GM18498 (cell line): ENCODE results near the gene MPLKIP.
"Not testable (repeated sequence)": the region's sequence is repeated elsewhere in the genome, so short reads cannot be mapped to it uniquely, and the experiment has no call there.

ENCODE experiments used
- ATAC-seq: cut with Tn5 transposase; IDR thresholded peaks from one replicate; pipeline ENCODE4 v1.9.1; 2021; ENCODE audit warnings: mild to moderate bottlenecking, moderate library complexity; ENCODE audit not compliant: unreplicated experiment

The MPLKIP gene

GRCh38 chr7:40133561-40134427 lies 628 bp downstream of the MPLKIP start:
- ATAC-seq, result peak; percentile 3

DNA sequence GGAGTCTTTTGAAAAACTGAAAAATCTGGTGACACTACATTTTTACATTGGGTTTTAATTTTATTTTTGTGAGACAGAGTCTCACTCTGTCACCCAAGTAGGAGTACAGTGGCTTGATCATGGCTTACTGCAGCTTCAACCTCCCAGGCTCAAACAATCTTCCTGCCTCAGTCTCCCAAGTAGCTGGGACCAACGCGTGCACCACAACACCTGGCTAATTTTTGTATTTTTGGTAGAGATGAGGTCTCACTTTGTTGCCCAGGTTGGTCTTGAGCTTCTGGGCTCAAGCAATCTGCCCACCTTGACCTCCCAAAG lies 11.5 kb downstream of the MPLKIP start:
- ATAC-seq, result no peak

GRCh38 chr7:40122100-40122939 lies 12.1 kb downstream of the MPLKIP start:
- ATAC-seq, result not testable (repeated sequence)

DNA sequence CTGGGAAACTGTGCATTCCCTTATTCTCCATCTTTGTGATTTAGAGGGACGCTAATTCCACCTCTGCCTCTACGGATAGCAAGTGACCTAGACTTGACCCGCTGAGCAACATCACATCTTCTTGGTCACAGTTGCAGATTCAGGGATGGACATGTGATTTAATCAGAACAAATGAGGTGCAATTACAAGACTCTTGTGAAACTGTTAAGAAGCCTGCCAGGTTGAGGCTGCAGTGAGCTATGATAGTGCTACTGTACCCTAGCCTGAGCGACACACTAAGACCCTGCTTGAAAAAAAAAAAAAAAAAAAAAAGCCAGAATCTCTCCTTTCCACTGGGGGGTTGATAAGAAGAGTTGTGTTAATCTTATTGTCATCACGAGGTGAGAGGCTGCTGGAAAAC lies 14.4 kb downstream of the MPLKIP start:
- no peak for ATAC-seq

DNA sequence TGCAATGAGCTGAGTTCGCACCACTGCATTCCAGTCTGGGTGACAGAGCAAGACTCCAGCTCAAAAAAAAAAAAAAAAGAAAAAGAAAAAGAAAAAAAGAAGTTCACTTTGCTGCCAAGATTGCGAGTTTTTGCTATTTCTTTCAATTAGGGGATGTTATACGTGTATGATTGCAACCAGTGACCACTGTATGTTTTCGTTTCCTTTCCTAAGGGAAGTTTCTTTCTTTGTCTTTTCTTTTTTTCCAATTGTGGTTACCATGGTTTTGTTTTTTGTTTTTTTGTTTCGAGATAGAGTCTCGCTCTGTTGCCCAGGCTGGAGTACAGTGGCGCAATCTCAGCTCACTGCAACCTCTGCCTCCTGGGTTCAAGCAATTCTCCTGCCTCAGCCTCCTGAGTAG lies 16.2 kb downstream of the MPLKIP start:
- not testable (repeated sequence) for ATAC-seq

- not testable (repeated sequence) for ATAC-seq
Observed at GRCh38 chr7:40117199-40117598, 17.2 kb downstream of the MPLKIP start.

GRCh38 chr7:40115936-40116335 lies 18.5 kb downstream of the MPLKIP start:
- no peak for ATAC-seq

DNA sequence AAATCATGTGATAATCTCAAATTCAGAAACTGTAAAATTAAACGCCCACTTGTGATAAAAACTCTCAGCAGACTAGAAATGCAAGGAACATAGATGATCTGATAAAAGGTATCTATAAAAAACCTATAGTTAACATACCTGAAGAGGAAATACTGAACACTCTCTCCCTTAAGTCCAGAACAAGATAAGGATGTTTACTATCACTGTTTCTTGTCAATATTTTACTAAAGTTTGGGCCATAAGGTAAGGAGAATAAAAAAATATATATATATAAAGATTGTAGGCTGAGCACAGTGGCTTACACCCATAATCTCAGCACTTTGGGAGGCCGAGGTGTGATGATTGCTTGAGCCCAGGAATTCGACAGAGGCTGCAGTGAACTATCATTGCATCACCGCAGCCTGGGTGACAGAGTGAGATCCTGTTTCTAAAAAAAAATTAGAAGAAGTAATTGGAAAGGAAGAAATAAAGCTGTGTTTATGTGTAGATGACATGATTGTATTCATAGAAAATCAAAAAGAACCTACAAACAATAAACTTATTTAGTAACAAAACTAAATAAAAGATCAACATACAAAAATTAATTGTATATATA lies 28.4 kb downstream of the MPLKIP start:
- no peak for ATAC-seq

DNA sequence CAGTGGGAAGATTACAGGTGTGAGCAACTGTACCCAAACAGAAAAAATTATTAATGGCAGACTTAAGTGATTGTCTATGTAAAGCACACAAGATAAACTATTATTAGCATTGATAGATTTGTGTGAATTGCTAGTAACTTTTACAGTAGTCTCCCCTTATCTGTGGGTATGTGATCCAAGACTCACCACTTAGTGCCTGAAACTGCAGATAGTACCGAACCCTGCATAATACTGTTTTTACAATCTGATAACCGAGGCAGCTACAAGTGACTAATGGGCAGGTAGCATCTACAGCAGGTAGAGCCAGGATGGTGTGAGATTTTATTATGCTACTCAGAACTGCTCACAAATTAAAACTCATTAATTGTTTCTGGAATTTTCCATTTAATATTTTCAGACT lies 31.5 kb downstream of the MPLKIP start:
- no peak for ATAC-seq

- no peak for ATAC-seq
Observed at GRCh38 chr7:40101201-40101600, 33.2 kb downstream of the MPLKIP start.

- no peak for ATAC-seq
Observed at GRCh38 chr7:40099837-40100236, 34.6 kb downstream of the MPLKIP start.

DNA sequence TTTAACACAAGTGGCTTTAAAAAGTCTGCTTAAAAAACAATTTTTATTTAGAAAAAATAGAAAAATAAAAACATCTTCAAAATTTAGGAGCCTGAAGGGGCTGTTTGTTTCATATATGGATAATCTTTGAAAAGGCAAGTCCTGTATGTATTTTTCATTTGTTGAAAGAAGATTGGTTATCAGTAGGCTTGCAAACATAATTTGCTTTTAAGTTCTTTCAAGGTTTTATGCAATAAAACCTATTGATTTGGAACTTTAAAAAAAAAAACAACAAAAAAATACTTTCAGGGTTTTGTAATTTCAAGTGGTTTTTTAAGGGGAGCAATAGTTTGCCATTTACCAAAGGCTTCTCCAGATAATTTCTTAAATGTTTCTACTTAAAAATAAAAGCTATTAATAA lies 35.6 kb downstream of the MPLKIP start:
- ATAC-seq, result no peak

DNA sequence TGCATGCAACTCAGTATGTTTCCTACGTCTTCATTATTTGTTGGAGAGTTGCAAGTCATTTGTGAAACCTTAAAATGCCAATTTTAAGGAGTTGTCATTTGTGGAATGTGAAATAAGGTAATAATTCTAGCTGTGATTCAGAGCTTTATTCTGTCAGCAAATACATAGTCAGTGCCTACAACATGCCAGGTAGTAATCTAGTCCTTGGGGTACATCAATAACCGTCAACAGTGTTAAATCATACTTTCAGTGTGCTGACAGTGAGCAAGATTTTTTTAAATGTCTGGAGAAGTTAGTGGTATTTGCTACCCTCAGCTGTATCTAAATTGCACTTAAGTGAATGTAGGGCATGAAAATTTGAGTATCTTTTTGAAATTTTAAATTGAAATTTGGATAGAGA lies 36.7 kb downstream of the MPLKIP start:
- ATAC-seq, result no peak

DNA sequence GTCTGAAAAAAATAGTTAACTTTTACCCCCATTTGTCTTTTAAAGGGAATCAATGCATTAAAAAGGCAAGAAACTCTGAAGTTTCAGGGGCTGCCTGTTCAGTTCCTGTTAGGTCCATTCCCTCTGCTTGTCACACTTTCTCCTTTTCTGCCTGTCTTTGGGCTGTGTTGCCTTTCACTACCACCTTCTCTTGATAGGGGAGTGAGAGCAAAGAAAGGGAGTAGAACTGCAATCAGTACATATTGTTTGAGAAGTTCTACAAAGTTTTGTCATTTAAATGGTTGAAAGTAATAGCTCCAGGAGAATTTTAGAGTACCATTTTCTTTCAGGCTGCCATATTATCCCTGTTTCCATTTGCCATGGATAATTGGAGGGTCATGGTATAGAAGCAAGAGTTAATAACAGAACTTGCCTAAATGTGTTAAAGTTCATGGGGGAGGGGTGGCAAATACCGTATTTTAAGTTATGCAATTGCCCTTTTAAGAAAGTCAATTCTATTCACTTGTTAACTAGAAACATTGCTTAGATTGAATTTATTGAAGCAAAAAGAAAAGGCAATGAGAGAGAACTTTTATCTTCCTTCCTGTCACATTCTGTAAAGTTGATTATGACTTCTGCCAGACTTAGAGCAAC lies 38.6 kb downstream of the MPLKIP start:
- ATAC-seq, result no peak

GRCh38 chr7:40095230-40095629 lies 39.2 kb downstream of the MPLKIP start:
- no peak for ATAC-seq

DNA sequence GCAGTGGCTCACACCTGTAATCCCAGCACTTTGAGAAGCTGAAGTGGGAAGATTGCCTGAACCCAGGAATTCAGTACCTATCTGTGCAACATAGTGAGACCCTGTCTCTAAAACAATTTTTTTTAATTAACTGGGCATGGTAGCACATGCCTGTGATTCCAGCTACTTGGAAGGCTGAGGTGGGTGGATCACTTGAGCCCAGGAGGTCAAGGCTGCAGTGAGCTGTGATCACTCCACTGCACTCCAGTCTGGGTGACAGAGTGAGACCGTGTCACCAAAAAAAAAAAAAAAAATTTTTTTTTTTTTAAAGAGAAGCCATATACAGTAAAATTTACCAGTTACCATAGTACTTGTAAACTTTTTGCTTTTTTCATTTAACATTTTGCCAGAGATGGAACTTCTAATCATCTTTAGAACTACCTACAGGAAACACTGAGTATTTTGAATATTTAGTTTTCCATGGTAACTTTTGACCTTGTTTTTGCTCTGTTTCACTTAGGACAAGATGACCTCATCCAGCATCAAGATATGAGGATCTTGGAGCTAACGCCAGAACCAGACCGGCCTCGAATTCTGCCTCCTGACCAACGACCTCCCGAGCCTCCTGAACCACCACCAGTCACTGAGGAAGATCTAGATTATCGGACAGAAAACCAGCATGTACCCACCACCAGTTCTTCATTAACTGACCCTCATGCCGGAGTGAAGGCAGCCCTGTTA lies 40.6 kb downstream of the MPLKIP start:
- ATAC-seq, result no peak

DNA sequence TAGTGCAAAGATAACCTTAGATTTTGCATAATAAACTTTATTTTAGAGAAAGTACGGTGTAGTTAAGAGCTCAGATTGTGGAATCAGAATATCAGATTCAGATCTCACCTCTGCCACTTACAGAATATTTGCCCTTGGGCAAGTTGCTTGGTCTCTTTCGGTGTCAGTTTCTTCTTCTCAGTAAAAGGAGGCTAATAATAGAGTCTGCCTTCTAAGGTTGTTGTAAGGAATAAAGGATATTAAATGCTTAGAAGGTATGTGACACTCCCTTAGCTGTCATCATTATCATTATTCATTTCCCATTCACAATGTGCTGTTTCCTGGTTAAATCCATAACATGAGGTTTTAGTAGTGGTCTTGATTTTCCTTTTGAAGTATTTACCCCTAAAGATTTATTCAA lies 42.2 kb downstream of the MPLKIP start:
- no peak for ATAC-seq

DNA sequence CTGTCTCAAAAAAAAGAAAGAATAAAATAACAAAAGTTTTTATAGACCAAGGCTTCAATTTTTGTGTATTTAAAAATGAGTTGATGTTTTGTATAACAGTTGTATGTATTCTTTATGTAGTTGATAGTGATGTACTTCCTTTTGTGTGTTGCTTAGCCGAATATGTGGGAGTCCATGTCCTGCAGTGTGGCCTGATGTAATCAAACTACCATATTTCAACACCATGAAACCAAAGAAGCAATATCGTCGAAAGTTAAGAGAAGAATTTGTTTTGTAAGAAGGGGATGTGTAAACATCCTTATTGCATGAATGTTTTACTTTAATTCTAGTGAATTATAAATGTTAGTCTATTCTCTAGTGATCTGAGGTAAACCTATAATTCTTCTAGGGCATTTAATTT lies 56.6 kb downstream of the MPLKIP start:
- no peak for ATAC-seq
